Astrocyte (in vitro differentiated cells and primary cell): ENCODE measurements around the gene NBEAL1. TPM values are rescaled to one million over a fixed set of nuclear protein-coding genes. Genes with fewer than 3 reads are reported as not detected.
A peak's percentile ranks its signal among the peaks of the same experiment; 100 is the strongest.

Experiments used
- DNase-seq: peaks from one replicate; pipeline ENCODE4 v3.0.0-alpha.2; 2010; ENCODE audit warnings: low read depth
- FAIRE-seq: peaks from 2 replicates; lab custom pipeline; 2011; peaks lifted over from hg19 to GRCh38; lab: Jason Lieb, UNC
- H2AFZ ChIP-seq: 2 replicates; pipeline ENCODE4 v1.6.0; 2012; ENCODE audit warnings: low read depth, low read length, inconsistent platforms
- H3K27ac ChIP-seq: 2 replicates; pipeline ENCODE4 v1.5.1; 2011; ENCODE audit warnings: low read depth, low read length, inconsistent platforms
- H3K27me3 ChIP-seq: 2 replicates; pipeline ENCODE4 v1.6.0; 2011; ENCODE audit warnings: low read length, inconsistent platforms; ENCODE audit not compliant: insufficient read depth
- H3K36me3 ChIP-seq: 2 replicates; pipeline ENCODE4 v1.5.1; 2011; ENCODE audit warnings: low read length, inconsistent platforms; ENCODE audit not compliant: insufficient read depth
- H3K4me1 ChIP-seq: 2 replicates; pipeline ENCODE4 v1.5.1; 2011; ENCODE audit warnings: low read length, inconsistent platforms; ENCODE audit not compliant: insufficient read depth
- H3K4me2 ChIP-seq: 2 replicates; pipeline ENCODE4 v1.6.0; 2012; ENCODE audit warnings: low read length, inconsistent platforms
- H3K4me3 ChIP-seq: 2 replicates; pipeline ENCODE4 v1.5.1; 2011; ENCODE audit warnings: low read depth, mild to moderate bottlenecking, low read length, inconsistent platforms; ENCODE audit not compliant: insufficient read depth
- H3K79me2 ChIP-seq: 2 replicates; pipeline ENCODE4 v1.6.0; 2012; ENCODE audit warnings: mild to moderate bottlenecking, low read length, inconsistent platforms; ENCODE audit not compliant: insufficient read depth
- H3K9ac ChIP-seq: 2 replicates; pipeline ENCODE4 v1.6.0; 2012; ENCODE audit warnings: mild to moderate bottlenecking, low read length, inconsistent platforms
- H3K9me3 ChIP-seq: 2 replicates; pipeline ENCODE4 v1.5.1; 2012; ENCODE audit warnings: low read depth, mild to moderate bottlenecking, low read length, inconsistent platforms; ENCODE audit not compliant: insufficient read depth
- H4K20me1 ChIP-seq: 2 replicates; pipeline ENCODE4 v1.6.0; 2012; ENCODE audit warnings: low read length, inconsistent platforms; ENCODE audit not compliant: insufficient read depth
- H3K27ac Mint-ChIP-seq: one replicate; pipeline ENCODE4 v1.8.0; 2021; ENCODE audit warnings: mild to moderate bottlenecking, mixed read lengths; ENCODE audit not compliant: unreplicated experiment
- H3K27me3 Mint-ChIP-seq: one replicate; pipeline ENCODE4 v1.8.0; 2021; ENCODE audit warnings: low read depth, mixed read lengths; ENCODE audit not compliant: unreplicated experiment
- H3K36me3 Mint-ChIP-seq: one replicate; pipeline ENCODE4 v1.8.0; 2021; ENCODE audit warnings: low read depth, mixed read lengths; ENCODE audit not compliant: unreplicated experiment
- H3K4me1 Mint-ChIP-seq: one replicate; pipeline ENCODE4 v1.8.0; 2021; ENCODE audit warnings: low read depth, mixed read lengths; ENCODE audit not compliant: unreplicated experiment
- H3K4me3 Mint-ChIP-seq: one replicate; pipeline ENCODE4 v1.8.0; 2021; ENCODE audit warnings: mild to moderate bottlenecking, moderate library complexity, mixed read lengths; ENCODE audit not compliant: unreplicated experiment
- H3K9me3 Mint-ChIP-seq: one replicate; pipeline ENCODE4 v1.8.0; 2021; ENCODE audit warnings: mild to moderate bottlenecking, mixed read lengths; ENCODE audit not compliant: unreplicated experiment
- EZH2 ChIP-seq: IDR thresholded peaks from 2 replicates; pipeline ENCODE4 v1.6.1; 2012; ENCODE audit warnings: mild to moderate bottlenecking, low read length, inconsistent platforms; ENCODE audit not compliant: insufficient read depth
- total RNA-seq: library from RNA; stranded (reverse); gene quantifications from 2 replicates; pipeline ENCODE4 v1.2.1, GENCODE V29; 2021
- TF ChIP-seq, protein P1 (sequence below): IDR thresholded peaks from 2 replicates; pipeline ENCODE4 v1.5.1; 2011; ENCODE audit warnings: low read depth, mild to moderate bottlenecking, inconsistent platforms, low read length, moderate library complexity; ENCODE audit not compliant: insufficient read depth

Gene NBEAL1
- total RNA-seq, 1 donor from 2014 or later, result 33.4 TPM

GRCh38 chr2:203033395-203033794 is 18.7 kb downstream of the NBEAL1 start:
- H4K20me1 ChIP-seq, result peaks cover 49% of the 10 kb centered on the region
- no peaks in the 10 kb centered on the region for H3K36me3 ChIP-seq
- H3K4me1 ChIP-seq, result no peaks in the 10 kb centered on the region
- no peak for DNase-seq
- H3K9me3 Mint-ChIP-seq, result no peaks in the 10 kb centered on the region
- H3K27me3 Mint-ChIP-seq, result no peaks in the 10 kb centered on the region
- H3K9ac ChIP-seq, result no peak overlapping the region
- TF ChIP-seq, protein P1, sequence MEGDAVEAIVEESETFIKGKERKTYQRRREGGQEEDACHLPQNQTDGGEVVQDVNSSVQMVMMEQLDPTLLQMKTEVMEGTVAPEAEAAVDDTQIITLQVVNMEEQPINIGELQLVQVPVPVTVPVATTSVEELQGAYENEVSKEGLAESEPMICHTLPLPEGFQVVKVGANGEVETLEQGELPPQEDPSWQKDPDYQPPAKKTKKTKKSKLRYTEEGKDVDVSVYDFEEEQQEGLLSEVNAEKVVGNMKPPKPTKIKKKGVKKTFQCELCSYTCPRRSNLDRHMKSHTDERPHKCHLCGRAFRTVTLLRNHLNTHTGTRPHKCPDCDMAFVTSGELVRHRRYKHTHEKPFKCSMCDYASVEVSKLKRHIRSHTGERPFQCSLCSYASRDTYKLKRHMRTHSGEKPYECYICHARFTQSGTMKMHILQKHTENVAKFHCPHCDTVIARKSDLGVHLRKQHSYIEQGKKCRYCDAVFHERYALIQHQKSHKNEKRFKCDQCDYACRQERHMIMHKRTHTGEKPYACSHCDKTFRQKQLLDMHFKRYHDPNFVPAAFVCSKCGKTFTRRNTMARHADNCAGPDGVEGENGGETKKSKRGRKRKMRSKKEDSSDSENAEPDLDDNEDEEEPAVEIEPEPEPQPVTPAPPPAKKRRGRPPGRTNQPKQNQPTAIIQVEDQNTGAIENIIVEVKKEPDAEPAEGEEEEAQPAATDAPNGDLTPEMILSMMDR, result no peak
- no peak for TF ChIP-seq EZH2
- no peaks in the 10 kb centered on the region for H3K9me3 ChIP-seq
- peaks cover 6% of the 10 kb centered on the region for H3K36me3 Mint-ChIP-seq
- no peak overlapping the region for H3K27ac Mint-ChIP-seq
- no peak for FAIRE-seq
- H2AFZ ChIP-seq, result no peak overlapping the region
- H3K4me3 ChIP-seq, result no peak overlapping the region
- H3K4me1 Mint-ChIP-seq, result peaks cover 4% of the 10 kb centered on the region
- H3K4me2 ChIP-seq, result no peak overlapping the region
- H3K27me3 ChIP-seq, result no peaks in the 10 kb centered on the region
- H3K27ac ChIP-seq, result no peak overlapping the region
- peaks cover 63% of the 10 kb centered on the region for H3K79me2 ChIP-seq
- no peak overlapping the region for H3K4me3 Mint-ChIP-seq

GRCh38 chr2:203035879-203036470 is 21.3 kb downstream of the NBEAL1 start:
- H3K36me3 Mint-ChIP-seq, result peaks cover 9% of the 10 kb centered on the region
- H3K4me1 Mint-ChIP-seq, result peaks cover 9% of the 10 kb centered on the region
- no peak for DNase-seq
- no peak overlapping the region for H2AFZ ChIP-seq
- no peak for TF ChIP-seq EZH2
- TF ChIP-seq, protein P1, result no peak
- no peak for FAIRE-seq
- H3K4me3 ChIP-seq, result no peak overlapping the region
- no peak overlapping the region for H3K27ac ChIP-seq
- H3K27me3 Mint-ChIP-seq, result no peaks in the 10 kb centered on the region
- no peaks in the 10 kb centered on the region for H3K27me3 ChIP-seq
- peaks cover 40% of the 10 kb centered on the region for H4K20me1 ChIP-seq
- no peak overlapping the region for H3K4me2 ChIP-seq
- no peaks in the 10 kb centered on the region for H3K9me3 ChIP-seq
- no peaks in the 10 kb centered on the region for H3K36me3 ChIP-seq
- no peaks in the 10 kb centered on the region for H3K9me3 Mint-ChIP-seq
- no peak overlapping the region for H3K9ac ChIP-seq
- no peak overlapping the region for H3K4me3 Mint-ChIP-seq
- H3K79me2 ChIP-seq, result peaks cover 50% of the 10 kb centered on the region
- no peaks in the 10 kb centered on the region for H3K4me1 ChIP-seq
- no peak overlapping the region for H3K27ac Mint-ChIP-seq

DNA sequence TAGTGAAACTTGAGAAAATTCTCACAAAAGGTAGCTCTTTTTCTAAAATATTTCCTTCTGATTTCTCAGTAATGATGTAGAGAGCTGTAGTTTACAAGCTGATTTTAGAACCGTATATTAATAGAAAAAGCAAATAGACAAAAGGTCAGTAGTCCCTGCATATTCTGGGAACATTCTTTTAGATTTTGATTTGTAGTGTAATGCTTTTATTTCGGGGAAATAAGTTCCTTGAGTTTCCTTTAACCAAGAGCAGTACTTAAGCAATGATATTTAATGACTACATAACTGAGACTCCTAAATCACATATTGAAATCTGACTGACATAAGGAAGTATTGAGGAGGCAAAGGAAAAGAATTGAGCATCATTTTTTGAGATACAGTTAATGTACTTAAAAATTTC is 22.4 kb downstream of the NBEAL1 start:
- Histone ChIP-seq H3K27me3 (no peaks in the 10 kb centered on the region), H3K4me3 (no peak overlapping the region), H3K36me3 (no peaks in the 10 kb centered on the region), H4K20me1 (peaks cover 34% of the 10 kb centered on the region), H3K27ac (no peak overlapping the region), H3K4me2 (no peak overlapping the region), H3K9me3 (no peaks in the 10 kb centered on the region), H3K9ac (no peak overlapping the region), H2AFZ (no peak overlapping the region), H3K79me2 (peaks cover 45% of the 10 kb centered on the region), H3K4me1 (no peaks in the 10 kb centered on the region)
- FAIRE-seq, result peak; percentile 56
- Mint-ChIP-seq H3K27ac (no peak overlapping the region), H3K4me1 (peaks cover 9% of the 10 kb centered on the region), H3K36me3 (peaks cover 13% of the 10 kb centered on the region), H3K9me3 (no peaks in the 10 kb centered on the region), H3K4me3 (no peak overlapping the region), H3K27me3 (no peaks in the 10 kb centered on the region)
- no peak for DNase-seq
- TF ChIP-seq, protein P1, result no peak
- TF ChIP-seq EZH2, result no peak
